Smooth muscle cell (in vitro differentiated cells): Measurements from ENCODE around the gene LRCH2. TPM values are rescaled to one million over a fixed set of nuclear protein-coding genes. Genes with fewer than 3 reads are reported as not detected.
"Not testable (repeated sequence)": the region's sequence is repeated elsewhere in the genome, so short reads cannot be mapped to it uniquely, and the experiment has no call there.

Source experiments
- DNase-seq: peaks from one replicate; lab custom pipeline; 2025; ENCODE audit not compliant: unreplicated experiment; lab: John Stamatoyannopoulos, UW
- H2AFZ ChIP-seq: fragments of 200-600 bp; sonication (generic); 2 replicates; pipeline ENCODE4 v1.6.0; 2016; ENCODE audit warnings: antibody characterized with exemption, low read depth, mild to moderate bottlenecking
- H3F3A ChIP-seq: fragments of 200-600 bp; sonication (generic); 2 replicates; pipeline ENCODE4 v1.6.0; 2017; ENCODE audit warnings: antibody characterized with exemption, low read depth
- H3K27ac ChIP-seq: fragments of 200-600 bp; sonication (generic); 2 replicates; pipeline ENCODE4 v1.5.1; 2016; ENCODE audit warnings: low read depth, mild to moderate bottlenecking
- H3K27me3 ChIP-seq: fragments of 200-600 bp; sonication (generic); 2 replicates; pipeline ENCODE4 v1.6.1; 2016; ENCODE audit warnings: low read depth, mild to moderate bottlenecking
- H3K36me3 ChIP-seq: fragments of 200-600 bp; sonication (generic); 2 replicates; pipeline ENCODE4 v1.5.1; 2016; ENCODE audit warnings: low read depth
- H3K4me1 ChIP-seq: fragments of 200-600 bp; sonication (generic); 2 replicates; pipeline ENCODE4 v1.5.1; 2016; ENCODE audit warnings: low read depth
- H3K4me2 ChIP-seq: fragments of 200-600 bp; sonication (generic); 2 replicates; pipeline ENCODE4 v1.6.0; 2016; ENCODE audit warnings: mild to moderate bottlenecking
- H3K4me3 ChIP-seq: fragments of 200-600 bp; sonication (generic); 2 replicates; pipeline ENCODE4 v1.5.1; 2016; ENCODE audit warnings: mild to moderate bottlenecking
- H3K79me2 ChIP-seq: fragments of 200-600 bp; sonication (generic); 2 replicates; pipeline ENCODE4 v1.6.0; 2016; ENCODE audit warnings: low read depth, mild to moderate bottlenecking
- H3K9ac ChIP-seq: fragments of 200-600 bp; sonication (generic); 2 replicates; pipeline ENCODE4 v1.6.0; 2016; ENCODE audit warnings: low read depth
- H3K9me3 ChIP-seq: fragments of 200-600 bp; sonication (generic); replicated peaks from 2 replicates; pipeline ENCODE4 v1.5.1; 2016; ENCODE audit warnings: low read depth
- H4K20me1 ChIP-seq: fragments of 200-600 bp; sonication (generic); 2 replicates; pipeline ENCODE4 v1.6.0; 2016; ENCODE audit warnings: low read depth
- WGBS: methylation state at CpG from one replicate; pipeline ENCODE4 v1.1.7; 2016; ENCODE audit warnings: low lambda C conversion rate; 5-methylcytosine and 5-hydroxymethylcytosine counted together
- polyA plus RNA-seq: library from polyadenylated mRNA; unstranded; fragments of >200 nt; fragmentation: Nextera tagmentation; extraction: Ambion mirVana; gene quantifications from 2 replicates; pipeline ENCODE4 v1.2.1, GENCODE V29; 2016
- total RNA-seq: library from RNA; depleted of rRNA; stranded (reverse); fragments of >200 nt; gene quantifications from 2 replicates; pipeline ENCODE4 v1.2.3, GENCODE V29; 2014
- TF ChIP-seq, protein P1 (sequence below): fragments of 200-600 bp; sonication (generic); IDR thresholded peaks from 2 replicates; pipeline ENCODE4 v1.5.1; 2017; ENCODE audit warnings: borderline replicate concordance, mild to moderate bottlenecking, antibody characterized with exemption; ENCODE audit not compliant: insufficient read depth, poor library complexity, severe bottlenecking

Gene LRCH2
- total and polyA plus RNA-seq, 2 experiments from 2014 or later = 3.1 to 29.4 TPM

DNA sequence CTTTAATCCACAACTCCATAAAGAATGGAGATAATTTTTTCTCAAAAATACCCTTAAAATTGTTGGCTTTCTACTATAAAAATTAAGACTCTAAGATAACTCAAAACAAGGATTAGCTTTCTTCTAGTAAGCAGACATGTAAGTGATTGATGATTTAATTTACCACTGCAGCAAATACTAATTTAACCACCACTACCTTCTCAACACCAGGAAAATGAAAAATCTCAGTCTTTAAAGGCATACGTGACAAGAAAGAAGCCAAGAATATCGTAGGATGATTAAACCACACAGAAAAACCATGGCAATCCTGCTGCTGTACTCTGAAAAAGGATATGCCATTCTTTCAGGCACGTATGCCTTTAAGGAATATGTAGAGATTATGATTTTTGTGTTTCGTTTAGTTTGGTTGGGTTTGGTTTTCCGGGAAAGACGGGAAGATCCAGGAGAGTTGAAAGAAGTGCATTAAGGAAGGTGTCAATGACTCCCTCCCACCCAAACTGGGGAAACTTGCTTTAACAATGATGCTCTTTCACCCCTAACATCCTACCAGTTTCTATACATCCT is 881 bp downstream of the LRCH2 start:
- WGBS = 15% methylated on average over 6 of the region's 6 CpGs
- Histone ChIP-seq H3K9me3 (no peaks in the 10 kb centered on the region), H3K9ac (peak overlapping the region; percentile 2), H3K27me3 (no peaks in the 10 kb centered on the region), H3K36me3 (no peaks in the 10 kb centered on the region), H3K79me2 (peaks cover 36% of the 10 kb centered on the region), H3K4me3 (peak overlapping the region; percentile 83), H4K20me1 (peaks cover 10% of the 10 kb centered on the region), H3K4me1 (peaks cover 16% of the 10 kb centered on the region), H3K27ac (no peak overlapping the region), H2AFZ (peak overlapping the region; percentile 87), H3K4me2 (peak overlapping the region; percentile 89), H3F3A (no peaks in the 10 kb centered on the region)
- DNase-seq = no peak
- TF ChIP-seq, protein P1, sequence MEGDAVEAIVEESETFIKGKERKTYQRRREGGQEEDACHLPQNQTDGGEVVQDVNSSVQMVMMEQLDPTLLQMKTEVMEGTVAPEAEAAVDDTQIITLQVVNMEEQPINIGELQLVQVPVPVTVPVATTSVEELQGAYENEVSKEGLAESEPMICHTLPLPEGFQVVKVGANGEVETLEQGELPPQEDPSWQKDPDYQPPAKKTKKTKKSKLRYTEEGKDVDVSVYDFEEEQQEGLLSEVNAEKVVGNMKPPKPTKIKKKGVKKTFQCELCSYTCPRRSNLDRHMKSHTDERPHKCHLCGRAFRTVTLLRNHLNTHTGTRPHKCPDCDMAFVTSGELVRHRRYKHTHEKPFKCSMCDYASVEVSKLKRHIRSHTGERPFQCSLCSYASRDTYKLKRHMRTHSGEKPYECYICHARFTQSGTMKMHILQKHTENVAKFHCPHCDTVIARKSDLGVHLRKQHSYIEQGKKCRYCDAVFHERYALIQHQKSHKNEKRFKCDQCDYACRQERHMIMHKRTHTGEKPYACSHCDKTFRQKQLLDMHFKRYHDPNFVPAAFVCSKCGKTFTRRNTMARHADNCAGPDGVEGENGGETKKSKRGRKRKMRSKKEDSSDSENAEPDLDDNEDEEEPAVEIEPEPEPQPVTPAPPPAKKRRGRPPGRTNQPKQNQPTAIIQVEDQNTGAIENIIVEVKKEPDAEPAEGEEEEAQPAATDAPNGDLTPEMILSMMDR = no peak

DNA sequence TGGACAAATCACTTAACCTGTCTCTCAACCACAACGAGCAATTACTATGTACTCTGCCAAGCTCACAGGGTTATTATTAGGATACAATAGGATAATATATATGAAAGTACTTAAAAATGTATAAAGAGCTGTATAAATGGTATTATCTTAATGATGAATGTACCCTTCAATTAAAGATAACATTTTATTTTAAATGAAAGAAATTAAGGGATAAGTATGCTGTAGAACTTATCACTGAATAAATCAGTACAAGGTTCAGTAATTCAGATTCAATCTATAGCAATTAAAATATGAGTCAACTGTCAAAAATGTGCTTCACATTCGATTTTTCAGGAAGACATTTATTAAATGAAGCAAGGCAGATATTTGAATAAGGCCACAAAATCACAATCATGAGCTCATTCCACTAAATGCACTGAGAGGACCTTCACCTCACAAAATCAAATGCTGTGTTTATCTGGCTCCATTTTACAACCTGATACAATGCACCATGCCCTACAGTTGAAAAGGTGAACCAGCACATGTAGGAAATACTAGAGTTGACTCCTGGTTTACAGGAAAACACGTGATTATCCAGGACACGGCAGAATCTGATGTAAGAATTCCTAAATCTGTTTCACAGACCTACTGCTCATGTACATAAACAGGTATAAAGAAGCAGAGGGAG is 4.4 kb downstream of the LRCH2 start:
- Histone ChIP-seq H3K27ac (no peak overlapping the region), H3K4me2 (no peak overlapping the region), H3K9ac (no peak overlapping the region), H2AFZ (no peak overlapping the region), H3F3A (no peaks in the 10 kb centered on the region), H3K9me3 (no peaks in the 10 kb centered on the region), H3K79me2 (peaks cover 41% of the 10 kb centered on the region), H3K27me3 (no peaks in the 10 kb centered on the region), H3K4me3 (no peak overlapping the region), H4K20me1 (peaks cover 26% of the 10 kb centered on the region), H3K36me3 (no peaks in the 10 kb centered on the region), H3K4me1 (peaks cover 16% of the 10 kb centered on the region)
- TF ChIP-seq, protein P1 = no peak
- no peak for DNase-seq
- WGBS = 65% methylated on average over 4 of the region's 4 CpGs

DNA sequence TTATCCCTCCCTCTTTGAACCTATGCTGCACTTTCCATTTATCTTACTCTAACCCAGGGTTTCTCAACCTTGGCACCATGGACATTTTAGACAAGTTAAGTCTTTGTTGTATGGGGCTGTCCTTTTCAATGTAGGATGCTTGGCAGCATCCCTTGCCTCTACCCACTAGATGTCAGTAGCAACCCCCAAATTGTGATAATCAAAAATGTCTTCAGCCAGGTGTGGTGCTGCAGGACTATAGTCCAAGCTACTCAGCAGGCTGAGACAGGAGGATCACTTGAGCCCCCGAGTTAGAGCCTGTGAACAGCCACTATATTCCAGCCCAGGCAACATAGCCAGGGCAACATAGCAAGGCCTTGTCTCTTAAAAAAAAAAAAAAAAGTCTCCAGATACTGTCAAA is 7.0 kb downstream of the LRCH2 start:
- Histone ChIP-seq H3K27ac (no peak overlapping the region), H3K79me2 (peaks cover 43% of the 10 kb centered on the region), H3K36me3 (no peaks in the 10 kb centered on the region), H3K4me3 (no peak overlapping the region), H3F3A (no peaks in the 10 kb centered on the region), H3K9ac (no peak overlapping the region), H3K4me2 (no peak overlapping the region), H4K20me1 (peaks cover 35% of the 10 kb centered on the region), H3K4me1 (peaks cover 5% of the 10 kb centered on the region), H3K27me3 (no peaks in the 10 kb centered on the region), H2AFZ (no peak overlapping the region), H3K9me3 (no peaks in the 10 kb centered on the region)
- DNase-seq = no peak
- 31% methylated on average over 1 of the region's 1 CpG for WGBS
- TF ChIP-seq, protein P1 = peak; percentile 45

DNA sequence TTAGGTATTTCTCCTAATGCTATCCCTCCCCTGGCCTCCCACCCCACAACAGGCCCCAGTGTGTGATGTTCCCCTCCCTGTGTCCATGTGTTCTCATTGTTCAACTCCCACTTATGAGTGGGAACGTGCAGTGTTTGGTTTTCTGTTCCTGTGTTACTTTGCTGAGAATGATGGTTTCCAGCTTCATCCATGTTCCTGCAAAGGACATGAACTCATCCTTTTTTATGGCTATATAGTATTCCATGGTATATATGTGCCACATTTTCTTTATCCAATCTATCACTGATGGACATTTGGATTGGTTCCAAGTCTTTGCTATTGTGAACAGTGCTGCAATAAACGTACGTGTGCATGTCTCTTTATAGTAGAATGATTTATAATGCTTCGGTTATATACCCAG is 16.6 kb downstream of the LRCH2 start:
- 95% methylated on average over 4 of the region's 4 CpGs for WGBS
- Histone ChIP-seq H3K79me2 (peaks cover 24% of the 10 kb centered on the region), H4K20me1 (peaks cover 27% of the 10 kb centered on the region)
- H3K4me3 ChIP-seq, H3K9ac ChIP-seq, H3K27me3 ChIP-seq, H3K9me3 ChIP-seq, H3K4me1 ChIP-seq, H3F3A ChIP-seq, DNase-seq, H3K4me2 ChIP-seq, H3K27ac ChIP-seq, H3K36me3 ChIP-seq, H2AFZ ChIP-seq: not testable (repeated sequence)
